ENCODE data around the gene KCNMA1. TPM values are rescaled to one million over a fixed set of nuclear protein-coding genes. Genes with fewer than 3 reads are reported as not detected.
A peak's percentile ranks its signal among the peaks of the same experiment; 100 is the strongest.

KCNMA1 gene
- total and polyA plus RNA-seq, 7 experiments from 2014 or later, result 0.42 TPM; not detected in 6

DNA sequence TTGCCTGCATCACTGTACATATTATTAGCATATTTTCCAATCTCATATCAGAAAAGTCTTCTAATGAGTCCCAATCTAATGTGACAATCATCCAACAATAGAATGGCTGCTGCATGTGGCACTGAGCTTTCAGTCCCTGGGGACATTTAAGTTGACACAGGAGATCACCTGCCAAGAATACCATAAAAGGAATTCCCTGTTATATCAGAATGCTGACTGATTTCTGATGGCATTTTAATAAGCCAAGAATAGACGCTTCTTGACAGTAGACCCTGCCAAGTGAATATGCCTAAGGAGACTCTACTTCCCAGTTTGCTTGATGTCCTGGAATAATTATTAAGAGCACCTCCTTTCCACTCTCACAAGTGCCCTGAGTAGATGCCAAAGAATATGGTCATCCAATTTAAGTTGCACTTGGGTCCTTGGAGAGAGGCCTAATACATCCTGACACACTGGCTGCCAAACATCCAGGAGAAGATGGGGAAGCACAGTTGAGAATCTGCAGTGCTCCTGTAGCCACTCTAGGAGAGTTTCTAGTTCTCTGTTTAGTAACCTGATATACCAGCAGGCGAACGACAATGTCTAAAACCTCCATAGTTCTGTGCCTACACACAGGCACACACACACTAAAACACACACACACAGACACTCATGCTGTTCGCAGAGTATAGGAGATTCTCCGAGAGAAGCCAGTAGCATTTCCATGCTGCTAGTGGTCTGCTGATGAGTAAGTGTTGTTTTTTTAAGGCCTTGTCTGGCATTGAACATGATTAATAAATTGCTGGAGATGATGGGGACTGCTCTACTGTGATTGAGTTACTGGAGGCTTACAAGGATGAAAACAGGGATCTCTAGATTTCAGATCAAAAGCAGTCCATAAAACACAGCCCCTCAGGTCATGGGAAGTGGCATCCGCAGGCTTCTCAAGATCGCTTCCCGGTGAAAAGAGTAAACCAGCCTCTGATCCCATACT is 369.6 kb downstream of the KCNMA1 start:
- Histone ChIP-seq H3K9me3 (ENCODE audit: control insufficient read depth in 2 of 3, low read length in 3 of 3) (no peaks in the 10 kb centered on the region), H3K36me3 (ENCODE audit: control insufficient read depth in 2 of 3, insufficient read depth in 3 of 3, low read length in 3 of 3) (no peaks in the 10 kb centered on the region), H3K27me3 (ENCODE audit: control insufficient read depth in 2 of 2, insufficient read depth in 2 of 2, low read length in 2 of 2) (no peaks in the 10 kb centered on the region), H3K4me1 (ENCODE audit: control insufficient read depth in 2 of 2, insufficient read depth in 2 of 2, low read length in 2 of 2) (peaks cover 0 to 31% of the 10 kb centered on the region in 2 donors), H3K4me3 (ENCODE audit: low read length) (no peak overlapping the region), H3K27ac (ENCODE audit: low read depth, low read length) (no peak overlapping the region)
- no peak for ATAC-seq
- Mint-ChIP-seq H3K27ac (no peak overlapping the region), H3K9me3 (peaks cover 0 to 9% (median 0%) of the 10 kb centered on the region in 11 donors), H3K36me3 (peaks cover 0 to 5% (median 0%) of the 10 kb centered on the region in 5 donors), H3K4me1 (peaks cover 0 to 18% (median 7%) of the 10 kb centered on the region in 7 donors), H3K4me3 (no peak overlapping the region), H3K27me3 (peaks cover 4 to 20% (median 9%) of the 10 kb centered on the region in 5 donors)
- CTCF ChIA-PET, result no interaction called here
- no peak for DNase-seq
- intact Hi-C loops (cut with micrococcal nuclease), result no loop called here
- POLR2A ChIA-PET, result no interaction called here

- Mint-ChIP-seq H3K36me3 (no peaks in the 10 kb centered on the region), H3K9me3 (peaks cover 0 to 9% (median 0%) of the 10 kb centered on the region in 11 donors), H3K27ac (no peak overlapping the region), H3K27me3 (peaks cover 4 to 14% (median 6%) of the 10 kb centered on the region in 5 donors), H3K4me1 (peaks cover 0 to 18% (median 7%) of the 10 kb centered on the region in 7 donors), H3K4me3 (no peak overlapping the region)
- Histone ChIP-seq H3K4me1 (ENCODE audit: control insufficient read depth in 2 of 2, insufficient read depth in 2 of 2, low read length in 2 of 2) (peaks cover 0 to 31% of the 10 kb centered on the region in 2 donors), H3K27me3 (ENCODE audit: control insufficient read depth in 2 of 2, insufficient read depth in 2 of 2, low read length in 2 of 2) (no peaks in the 10 kb centered on the region), H3K36me3 (ENCODE audit: control insufficient read depth in 2 of 3, insufficient read depth in 3 of 3, low read length in 3 of 3) (no peaks in the 10 kb centered on the region), H3K9me3 (ENCODE audit: control insufficient read depth in 2 of 3, low read length in 3 of 3) (no peaks in the 10 kb centered on the region), H3K4me3 (ENCODE audit: low read length) (no peak overlapping the region), H3K27ac (ENCODE audit: low read depth, low read length) (no peak overlapping the region)
- DNase-seq, result no peak
- intact Hi-C loops (cut with micrococcal nuclease), result no loop called here
- no peak for ATAC-seq
- ChIA-PET POLR2A (no interaction called here), CTCF (no interaction called here)
Observed at GRCh38 chr10:77266242-77266641, 371.4 kb downstream of the KCNMA1 start.

- intact Hi-C loops (cut with micrococcal nuclease), result no loop called here
- ChIA-PET CTCF (no interaction called here), POLR2A (no interaction called here)
- no peaks in the 10 kb centered on the region for H3K36me3 Mint-ChIP-seq
- H3K9me3 ChIP-seq (ENCODE audit: control insufficient read depth in 2 of 3, low read length in 3 of 3), result no peaks in the 10 kb centered on the region
- peaks cover 3 to 13% (median 8%) of the 10 kb centered on the region in 5 donors for H3K27me3 Mint-ChIP-seq
- H3K27me3 ChIP-seq (ENCODE audit: control insufficient read depth in 2 of 2, insufficient read depth in 2 of 2, low read length in 2 of 2), result no peaks in the 10 kb centered on the region
- H3K4me3 ChIP-seq (ENCODE audit: low read length), result no peak overlapping the region
- H3K27ac ChIP-seq (ENCODE audit: low read depth, low read length), result no peak overlapping the region
- peaks cover 0 to 18% (median 7%) of the 10 kb centered on the region in 7 donors for H3K4me1 Mint-ChIP-seq
- H3K4me3 Mint-ChIP-seq, result peak overlapping the region in 2 of 10 donors; percentile 7 to 66
- peak overlapping the region in 1 of 9 donors; percentile 50 for H3K27ac Mint-ChIP-seq
- H3K36me3 ChIP-seq (ENCODE audit: control insufficient read depth in 2 of 3, insufficient read depth in 3 of 3, low read length in 3 of 3), result no peaks in the 10 kb centered on the region
- no peak for DNase-seq
- H3K9me3 Mint-ChIP-seq, result peaks cover 0 to 7% (median 0%) of the 10 kb centered on the region in 11 donors
- ATAC-seq, result no peak
- peaks cover 0 to 31% of the 10 kb centered on the region in 2 donors for H3K4me1 ChIP-seq (ENCODE audit: control insufficient read depth in 2 of 2, insufficient read depth in 2 of 2, low read length in 2 of 2)
Observed at GRCh38 chr10:77264527-77264926, 373.1 kb downstream of the KCNMA1 start.

DNA sequence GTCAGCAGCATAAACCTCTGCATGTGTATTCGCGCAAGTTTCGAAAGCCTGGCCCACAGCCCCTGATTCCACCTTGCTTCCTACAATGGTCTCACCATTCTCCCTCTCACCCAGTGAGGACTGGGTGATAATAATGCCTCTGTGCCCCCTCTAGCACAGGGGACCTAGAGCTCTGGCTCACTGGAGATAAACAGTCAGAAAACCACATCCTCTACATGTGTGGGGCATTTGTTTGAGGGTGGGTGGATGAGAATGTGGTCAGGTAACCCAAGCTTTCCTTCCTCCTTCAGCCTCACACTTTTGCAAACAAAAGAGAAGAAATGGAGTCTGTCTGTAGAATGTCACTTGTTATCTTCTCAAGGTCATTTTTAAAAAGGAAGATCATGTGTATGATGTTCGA is 373.5 kb downstream of the KCNMA1 start:
- ChIA-PET CTCF (no interaction called here), POLR2A (no interaction called here)
- Mint-ChIP-seq H3K4me1 (peaks cover 0 to 18% (median 7%) of the 10 kb centered on the region in 7 donors), H3K36me3 (no peaks in the 10 kb centered on the region), H3K9me3 (peaks cover 0 to 7% (median 0%) of the 10 kb centered on the region in 11 donors), H3K27me3 (peaks cover 3 to 13% (median 8%) of the 10 kb centered on the region in 5 donors), H3K4me3 (peak overlapping the region in 2 of 10 donors; percentile 7 to 66), H3K27ac (peak overlapping the region in 2 of 9 donors; percentile 21 to 50)
- no peaks in the 10 kb centered on the region for H3K27me3 ChIP-seq (ENCODE audit: control insufficient read depth in 2 of 2, insufficient read depth in 2 of 2, low read length in 2 of 2)
- intact Hi-C loops (cut with micrococcal nuclease), result no loop called here
- DNase-seq (no peak), ATAC-seq (peak; percentile 78)
- H3K9me3 ChIP-seq (ENCODE audit: control insufficient read depth in 2 of 3, low read length in 3 of 3), result no peaks in the 10 kb centered on the region
- peaks cover 0 to 31% of the 10 kb centered on the region in 2 donors for H3K4me1 ChIP-seq (ENCODE audit: control insufficient read depth in 2 of 2, insufficient read depth in 2 of 2, low read length in 2 of 2)
- H3K27ac ChIP-seq (ENCODE audit: low read depth, low read length), result no peak overlapping the region
- H3K36me3 ChIP-seq (ENCODE audit: control insufficient read depth in 2 of 3, insufficient read depth in 3 of 3, low read length in 3 of 3), result no peaks in the 10 kb centered on the region
- H3K4me3 ChIP-seq (ENCODE audit: low read length), result no peak overlapping the region

GRCh38 chr10:77263700-77264099 is 373.9 kb downstream of the KCNMA1 start:
- H3K9me3 Mint-ChIP-seq, result peaks cover 0 to 7% (median 0%) of the 10 kb centered on the region in 11 donors
- H3K4me3 Mint-ChIP-seq, result peak overlapping the region in 1 of 10 donors; percentile 66
- H3K4me1 Mint-ChIP-seq, result peaks cover 0 to 18% (median 7%) of the 10 kb centered on the region in 7 donors
- Histone ChIP-seq H3K27me3 (ENCODE audit: control insufficient read depth in 2 of 2, insufficient read depth in 2 of 2, low read length in 2 of 2) (no peaks in the 10 kb centered on the region), H3K9me3 (ENCODE audit: control insufficient read depth in 2 of 3, low read length in 3 of 3) (no peaks in the 10 kb centered on the region), H3K4me3 (ENCODE audit: low read length) (no peak overlapping the region), H3K27ac (ENCODE audit: low read depth, low read length) (no peak overlapping the region), H3K4me1 (ENCODE audit: control insufficient read depth in 2 of 2, insufficient read depth in 2 of 2, low read length in 2 of 2) (peaks cover 0 to 31% of the 10 kb centered on the region in 2 donors), H3K36me3 (ENCODE audit: control insufficient read depth in 2 of 3, insufficient read depth in 3 of 3, low read length in 3 of 3) (no peaks in the 10 kb centered on the region)
- ChIA-PET CTCF (no interaction called here), POLR2A (no interaction called here)
- ATAC-seq (no peak), DNase-seq (no peak)
- no peaks in the 10 kb centered on the region for H3K36me3 Mint-ChIP-seq
- peaks cover 3 to 13% (median 8%) of the 10 kb centered on the region in 5 donors for H3K27me3 Mint-ChIP-seq
- peak overlapping the region in 2 of 9 donors; percentile 21 to 50 for H3K27ac Mint-ChIP-seq
- intact Hi-C loops (cut with micrococcal nuclease), result no loop called here

DNA sequence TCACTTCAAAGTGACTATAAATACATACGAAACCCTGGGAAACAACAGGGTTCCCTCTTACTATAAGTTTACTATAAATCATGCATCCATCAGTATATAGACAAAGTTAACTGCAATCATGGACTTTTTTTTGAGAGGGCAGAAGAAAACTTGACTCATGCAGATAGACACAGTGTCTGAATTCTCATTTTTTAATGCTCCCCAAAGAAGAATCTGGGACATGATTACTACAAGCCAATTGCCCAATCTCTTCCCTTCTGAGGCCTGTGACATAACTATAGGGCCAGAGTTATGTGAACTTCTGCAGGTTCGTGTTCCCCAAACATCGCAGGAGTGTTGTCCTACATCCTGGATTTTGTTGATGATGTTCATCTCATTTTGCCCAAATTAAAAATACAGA is 376.5 kb downstream of the KCNMA1 start:
- Histone ChIP-seq H3K36me3 (ENCODE audit: control insufficient read depth in 2 of 3, insufficient read depth in 3 of 3, low read length in 3 of 3) (no peaks in the 10 kb centered on the region), H3K4me1 (ENCODE audit: control insufficient read depth in 2 of 2, insufficient read depth in 2 of 2, low read length in 2 of 2) (peaks cover 0 to 31% of the 10 kb centered on the region in 2 donors), H3K4me3 (ENCODE audit: low read length) (no peak overlapping the region), H3K27me3 (ENCODE audit: control insufficient read depth in 2 of 2, insufficient read depth in 2 of 2, low read length in 2 of 2) (no peaks in the 10 kb centered on the region), H3K9me3 (ENCODE audit: control insufficient read depth in 2 of 3, low read length in 3 of 3) (no peaks in the 10 kb centered on the region), H3K27ac (ENCODE audit: low read depth, low read length) (no peak overlapping the region)
- intact Hi-C loops (cut with micrococcal nuclease), result no loop called here
- H3K4me3 Mint-ChIP-seq, result no peak overlapping the region
- H3K4me1 Mint-ChIP-seq, result peaks cover 0 to 18% (median 7%) of the 10 kb centered on the region in 7 donors
- ATAC-seq (no peak), DNase-seq (no peak)
- H3K36me3 Mint-ChIP-seq, result no peaks in the 10 kb centered on the region
- H3K27ac Mint-ChIP-seq, result no peak overlapping the region
- CTCF ChIA-PET, result no interaction called here
- H3K9me3 Mint-ChIP-seq, result peaks cover 0 to 7% (median 1%) of the 10 kb centered on the region in 11 donors
- POLR2A ChIA-PET, result no interaction called here
- peaks cover 0 to 13% (median 8%) of the 10 kb centered on the region in 5 donors for H3K27me3 Mint-ChIP-seq

Data from naive thymus-derived CD4-positive, alpha-beta T cell (primary cell).